Hematopoietic multipotent progenitor cell treated with erythropoietin and hydrocortisone succinate and interleukin-3 and kit ligand, for 17 days (in vitro differentiated cells): Measurements from ENCODE around the gene ACP2.
A peak's percentile ranks its signal among the peaks of the same experiment; 100 is the strongest.

Experiments used
- DNase-seq: peaks from one replicate; pipeline ENCODE4 v3.0.0-alpha.2; 2015; ENCODE audit warnings: low spot score

The ACP2 gene, protein sequence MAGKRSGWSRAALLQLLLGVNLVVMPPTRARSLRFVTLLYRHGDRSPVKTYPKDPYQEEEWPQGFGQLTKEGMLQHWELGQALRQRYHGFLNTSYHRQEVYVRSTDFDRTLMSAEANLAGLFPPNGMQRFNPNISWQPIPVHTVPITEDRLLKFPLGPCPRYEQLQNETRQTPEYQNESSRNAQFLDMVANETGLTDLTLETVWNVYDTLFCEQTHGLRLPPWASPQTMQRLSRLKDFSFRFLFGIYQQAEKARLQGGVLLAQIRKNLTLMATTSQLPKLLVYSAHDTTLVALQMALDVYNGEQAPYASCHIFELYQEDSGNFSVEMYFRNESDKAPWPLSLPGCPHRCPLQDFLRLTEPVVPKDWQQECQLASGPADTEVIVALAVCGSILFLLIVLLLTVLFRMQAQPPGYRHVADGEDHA

GRCh38 chr11:47248664-47249377 lies at the start of gene ACP2:
Gene ACP2 (minus strand): TSS chr11:47248814. CDS start chr11:47248789, 25 bp downstream.
- peak; percentile 92 for DNase-seq

DNA sequence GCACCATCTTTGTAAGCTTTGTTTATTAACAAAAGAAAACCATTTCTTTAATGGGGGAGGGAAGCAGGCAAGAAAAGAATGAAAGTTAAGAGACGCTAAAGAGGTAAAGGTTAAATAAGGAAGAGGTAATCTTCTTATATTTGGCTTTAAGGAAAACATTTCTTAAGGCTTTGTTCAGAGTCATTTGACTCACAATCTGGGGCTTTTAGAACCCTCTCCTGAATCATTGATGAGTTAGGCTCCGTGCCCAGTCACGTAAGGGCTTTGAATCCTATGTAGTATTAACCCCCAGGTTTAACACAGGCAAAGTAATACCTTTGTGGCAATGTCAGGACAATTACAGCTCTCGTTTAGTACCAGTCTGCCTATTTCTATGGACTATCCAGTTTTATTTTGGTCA lies 47.4 kb upstream of the ACP2 start:
- DNase-seq: no peak

- no peak for DNase-seq
These were observed 46.8 kb upstream of the ACP2 start for GRCh38 chr11:47295385-47295784.

- no peak for DNase-seq
These were observed 41.2 kb upstream of the ACP2 start for GRCh38 chr11:47289856-47290255.

- no peak for DNase-seq
These were observed 39.5 kb upstream of the ACP2 start for GRCh38 chr11:47288066-47288465.

- no peak for DNase-seq
These were observed 37.6 kb upstream of the ACP2 start for GRCh38 chr11:47285969-47286770.

GRCh38 chr11:47284151-47284550 lies 35.5 kb upstream of the ACP2 start:
- no peak for DNase-seq

GRCh38 chr11:47282462-47282861 lies 33.8 kb upstream of the ACP2 start:
- DNase-seq: no peak

GRCh38 chr11:47280860-47281259 lies 32.2 kb upstream of the ACP2 start:
- no peak for DNase-seq

DNA sequence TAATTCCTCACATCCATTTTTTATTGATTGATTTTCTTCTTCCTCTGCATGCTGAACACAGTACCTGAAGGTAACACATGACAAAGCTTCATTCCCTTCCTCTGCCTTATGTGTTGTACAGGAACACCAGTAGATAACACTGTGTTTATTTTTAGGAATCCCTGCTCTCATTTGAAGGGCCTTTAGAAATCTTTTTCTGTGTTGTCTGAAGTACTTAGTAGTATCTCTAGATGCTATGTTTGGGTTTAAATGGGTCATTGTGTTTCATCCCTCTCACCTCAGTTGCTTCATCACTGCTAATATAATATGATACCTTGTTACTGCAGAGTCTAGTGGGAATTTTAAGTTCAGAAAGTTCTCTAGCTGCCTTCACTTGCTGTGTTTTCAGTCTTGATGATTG lies 31.5 kb upstream of the ACP2 start:
- no peak for DNase-seq

DNA sequence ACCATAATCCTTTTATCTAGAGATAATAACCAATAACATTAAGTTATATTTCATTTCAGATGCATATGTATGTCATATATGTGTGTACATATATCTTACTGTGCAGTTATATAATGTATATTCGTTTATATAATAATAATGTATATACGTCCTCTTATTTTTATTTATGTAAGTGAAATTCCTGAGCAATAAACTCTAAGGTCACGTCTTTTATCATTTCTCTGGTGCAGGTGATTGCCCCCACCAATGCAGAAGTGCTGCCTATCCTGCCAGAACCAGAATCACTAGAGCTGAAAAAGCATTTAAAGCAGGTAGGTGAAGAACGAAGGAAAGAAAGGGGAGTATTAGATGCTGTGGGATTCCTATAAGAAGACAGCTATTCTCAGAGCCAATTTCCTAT lies 30.2 kb upstream of the ACP2 start:
- DNase-seq: no peak

DNA sequence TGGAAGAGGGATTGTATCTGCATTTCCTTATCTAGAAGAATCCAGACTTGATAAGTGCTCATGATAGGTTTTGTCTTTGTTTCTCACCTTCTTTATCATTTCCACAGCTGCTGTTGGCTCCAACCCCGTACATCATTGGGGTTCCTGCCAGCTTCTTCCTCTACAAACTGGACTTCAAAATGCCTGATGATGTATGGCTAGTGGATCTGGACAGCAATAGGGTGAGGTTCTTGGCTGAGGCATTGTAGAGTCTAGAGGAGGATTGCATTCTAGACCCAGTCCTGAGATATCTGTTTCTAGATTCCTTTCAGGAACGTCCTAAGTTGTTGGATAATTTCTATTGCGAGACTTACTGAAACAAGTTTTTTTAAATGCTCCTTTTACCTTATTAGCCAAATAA lies 29.4 kb upstream of the ACP2 start:
- DNase-seq: no peak

DNA sequence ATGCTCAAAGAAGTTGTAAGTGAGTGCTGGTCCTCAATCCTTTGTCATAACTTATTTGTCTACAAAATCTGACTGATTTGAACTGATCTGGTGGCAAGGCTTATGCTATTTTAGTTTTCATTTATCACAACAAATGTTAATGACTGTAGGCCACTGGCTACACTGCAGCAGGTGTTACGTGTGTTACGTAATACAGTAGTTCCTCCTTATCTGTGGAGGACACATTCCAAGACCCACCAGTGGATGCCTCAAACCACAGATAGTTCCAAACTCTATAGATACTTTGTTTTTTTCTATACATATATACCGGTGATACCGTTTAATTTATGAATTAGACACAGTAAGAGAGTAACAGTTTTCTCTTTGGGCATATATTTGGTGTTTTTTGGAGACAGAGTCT lies 28.3 kb upstream of the ACP2 start:
- no peak for DNase-seq

DNA sequence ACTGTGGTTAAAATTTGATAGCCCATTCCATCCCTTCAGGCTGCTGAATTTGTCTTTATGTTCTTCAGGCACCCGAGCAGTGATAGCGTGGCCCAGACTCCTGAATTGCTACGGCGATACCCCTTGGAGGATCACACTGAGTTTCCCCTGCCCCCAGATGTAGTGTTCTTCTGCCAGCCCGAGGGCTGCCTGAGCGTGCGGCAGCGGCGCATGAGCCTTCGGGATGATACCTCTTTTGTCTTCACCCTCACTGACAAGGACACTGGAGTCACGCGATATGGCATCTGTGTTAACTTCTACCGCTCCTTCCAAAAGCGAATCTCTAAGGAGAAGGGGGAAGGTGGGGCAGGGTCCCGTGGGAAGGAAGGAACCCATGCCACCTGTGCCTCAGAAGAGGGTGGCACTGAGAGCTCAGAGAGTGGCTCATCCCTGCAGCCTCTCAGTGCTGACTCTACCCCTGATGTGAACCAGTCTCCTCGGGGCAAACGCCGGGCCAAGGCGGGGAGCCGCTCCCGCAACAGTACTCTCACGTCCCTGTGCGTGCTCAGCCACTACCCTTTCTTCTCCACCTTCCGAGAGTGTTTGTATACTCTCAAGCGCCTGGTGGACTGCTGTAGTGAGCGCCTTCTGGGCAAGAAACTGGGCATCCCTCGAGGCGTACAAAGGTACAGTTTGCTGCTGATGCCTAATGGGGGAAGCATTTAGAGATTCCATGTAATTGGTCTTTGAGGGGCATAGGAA lies 26.1 kb upstream of the ACP2 start:
- no peak for DNase-seq

DNA sequence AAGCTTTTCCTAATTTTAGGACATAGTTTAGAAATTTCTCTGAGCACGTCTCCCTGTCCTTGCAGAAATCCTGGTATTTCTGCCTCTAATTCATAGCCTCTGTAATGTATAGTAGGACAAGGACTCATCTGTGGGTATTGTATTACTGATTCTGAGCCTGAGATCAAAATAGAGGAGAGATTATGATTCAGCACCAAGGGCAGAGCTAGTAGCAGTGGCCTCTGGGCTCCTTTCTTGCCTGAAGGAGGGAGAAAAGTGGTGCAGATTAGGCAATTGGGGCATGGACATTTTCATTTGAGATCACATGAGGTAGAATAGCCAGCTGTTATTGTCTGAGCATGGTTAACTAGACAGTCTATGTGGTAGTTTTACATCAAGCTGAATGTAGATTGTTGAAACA lies 24.1 kb upstream of the ACP2 start:
- DNase-seq: no peak

DNA sequence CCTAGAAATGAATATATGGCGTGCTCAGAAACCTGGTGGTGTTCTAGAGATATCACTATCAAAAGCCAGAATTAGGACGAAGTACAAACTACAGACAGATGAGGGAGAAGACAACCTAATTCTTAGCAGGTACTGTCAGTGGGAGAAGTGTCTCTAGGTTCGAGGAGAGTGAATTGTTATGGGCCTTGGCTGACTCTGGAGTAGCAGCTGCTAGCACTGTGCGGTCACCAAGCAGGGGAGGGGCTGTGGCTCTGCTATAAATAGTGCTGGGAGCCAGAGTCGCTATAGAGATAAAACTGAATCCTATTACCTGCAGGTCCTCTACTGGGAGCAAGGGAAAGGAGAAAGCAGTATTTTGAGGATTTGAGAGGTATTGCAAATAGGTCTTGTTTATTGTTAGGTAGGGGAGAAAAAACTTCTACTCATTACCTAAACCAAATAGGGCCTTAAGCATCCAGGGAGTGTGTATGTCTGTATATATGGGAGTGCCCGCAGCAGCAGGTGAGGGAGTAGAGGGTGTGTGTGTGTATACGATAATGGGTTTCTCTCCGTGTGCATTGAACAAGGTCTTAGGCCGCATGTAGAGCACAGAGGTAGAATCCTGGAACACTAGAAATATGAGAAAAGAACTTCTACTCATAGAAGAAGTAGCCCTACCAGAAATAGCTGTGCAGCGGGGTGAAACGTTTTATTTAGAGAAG lies 23.5 kb upstream of the ACP2 start:
- DNase-seq: no peak

DNA sequence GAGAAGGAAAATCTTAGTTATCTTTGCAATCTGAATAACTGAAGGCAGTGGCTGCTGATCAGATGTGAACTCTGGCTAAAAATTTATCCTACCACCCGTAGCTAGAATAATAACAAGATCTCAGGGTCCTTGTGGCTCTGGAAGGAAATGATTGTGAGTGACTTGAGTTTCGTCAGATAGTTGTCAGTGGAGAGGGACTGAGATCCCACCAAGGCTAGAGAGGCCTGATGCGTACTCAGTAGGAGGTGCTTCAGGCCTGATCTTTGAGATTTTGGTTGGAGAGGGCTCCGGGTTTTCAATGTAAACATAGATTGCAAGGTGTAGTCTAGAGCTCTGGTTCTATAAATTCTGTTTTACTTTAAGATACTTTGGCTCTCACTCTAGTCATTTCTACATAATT lies 22.7 kb upstream of the ACP2 start:
- peak; percentile 21 for DNase-seq

DNA sequence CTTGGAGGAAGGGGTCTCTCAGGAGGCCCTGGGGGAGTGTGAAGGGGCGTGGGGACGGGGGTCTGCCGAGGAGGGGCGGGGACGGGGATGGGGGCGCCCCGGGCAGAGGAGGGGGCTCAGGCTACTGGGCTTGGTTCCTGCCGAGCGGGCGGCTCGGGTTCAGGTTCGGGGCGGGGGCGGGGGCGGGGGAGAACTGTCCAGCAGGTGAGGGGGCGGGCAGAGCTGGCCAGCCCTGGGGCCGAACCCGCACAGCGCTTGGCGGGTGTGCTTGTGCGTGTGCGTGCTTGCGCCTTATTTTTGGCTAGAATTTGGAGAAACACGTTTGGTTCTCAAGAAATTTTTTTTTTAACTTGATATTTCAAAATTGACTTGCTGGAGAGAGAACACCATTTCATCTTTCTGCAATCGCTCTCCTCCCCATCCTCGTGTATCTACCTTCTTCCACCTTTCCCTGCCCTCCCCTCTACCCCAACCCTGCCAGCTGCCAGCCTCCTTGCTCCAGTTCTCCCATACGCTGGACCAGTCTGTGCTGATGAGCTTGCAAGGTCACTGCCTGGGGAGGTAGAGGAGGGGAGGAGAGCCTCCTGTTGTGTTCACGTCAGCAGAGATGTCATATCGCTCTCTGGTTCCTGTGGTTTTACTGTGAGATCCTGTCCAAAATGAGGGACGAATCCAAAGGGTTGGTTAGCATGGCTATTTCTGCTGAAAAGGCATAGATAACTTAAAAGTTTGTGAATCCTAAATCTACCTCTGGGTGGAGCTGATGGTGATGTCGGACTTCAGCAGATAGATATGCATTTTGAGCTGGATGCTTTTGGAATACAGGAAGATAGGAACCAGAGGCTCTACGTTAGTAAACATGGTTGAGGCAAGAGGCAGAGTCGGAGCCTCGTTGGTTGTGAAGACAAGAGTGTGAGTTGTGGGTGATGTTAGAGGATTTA lies 22.0 kb upstream of the ACP2 start:
- DNase-seq: peak; percentile 56

GRCh38 chr11:47269829-47270305 lies 21.3 kb upstream of the ACP2 start, which contains the start of gene MADD:
Gene MADD (plus strand): TSS chr11:47270133.
- DNase-seq: peak; percentile 79
